ENCODE data around the gene ZNF282. TPM values are rescaled to one million over a fixed set of nuclear protein-coding genes. Genes with fewer than 3 reads are reported as not detected.

Gene ZNF282
- total RNA-seq, 1 donor from 2014 or later, result 35.4 TPM

- TF ChIP-seq CTCF (conservative IDR thresholded peaks at IDR 0.05), result no peak
- Mint-ChIP-seq H3K4me1 (ENCODE audit: unreplicated experiment) (peaks cover 17% of the 10 kb centered on the region), H3K36me3 (peaks cover 42% of the 10 kb centered on the region), H3K4me3 (peak overlapping the region; percentile 52), H3K27me3 (no peaks in the 10 kb centered on the region), H3K27ac (peak overlapping the region; percentile 41), H3K9me3 (no peaks in the 10 kb centered on the region)
- no peak for DNase-seq (ENCODE audit: extremely low spot score, unreplicated experiment)
These were observed 41.3 kb upstream of the ZNF282 start for GRCh38 chr7:149154056-149154455.

GRCh38 chr7:149156898-149157297 lies 38.4 kb upstream of the ZNF282 start:
- H3K4me1 Mint-ChIP-seq (ENCODE audit: unreplicated experiment), result peaks cover 6% of the 10 kb centered on the region
- no peak for TF ChIP-seq CTCF (conservative IDR thresholded peaks at IDR 0.05)
- H3K36me3 Mint-ChIP-seq, result peaks cover 43% of the 10 kb centered on the region
- H3K27me3 Mint-ChIP-seq, result no peaks in the 10 kb centered on the region
- no peak overlapping the region for H3K4me3 Mint-ChIP-seq
- H3K27ac Mint-ChIP-seq, result no peak overlapping the region
- H3K9me3 Mint-ChIP-seq, result no peaks in the 10 kb centered on the region
- DNase-seq (ENCODE audit: extremely low spot score, unreplicated experiment), result no peak

GRCh38 chr7:149161241-149161848 lies 34.0 kb upstream of the ZNF282 start:
- H3K27ac Mint-ChIP-seq, result peak overlapping the region; percentile 53
- no peaks in the 10 kb centered on the region for H3K9me3 Mint-ChIP-seq
- DNase-seq (ENCODE audit: extremely low spot score, unreplicated experiment), result no peak
- H3K4me1 Mint-ChIP-seq (ENCODE audit: unreplicated experiment), result no peaks in the 10 kb centered on the region
- TF ChIP-seq CTCF (conservative IDR thresholded peaks at IDR 0.05), result no peak
- no peaks in the 10 kb centered on the region for H3K27me3 Mint-ChIP-seq
- no peak overlapping the region for H3K4me3 Mint-ChIP-seq
- H3K36me3 Mint-ChIP-seq, result peaks cover 25% of the 10 kb centered on the region

GRCh38 chr7:149166142-149166541 lies 29.2 kb upstream of the ZNF282 start:
- Mint-ChIP-seq H3K4me3 (no peak overlapping the region), H3K4me1 (ENCODE audit: unreplicated experiment) (no peaks in the 10 kb centered on the region), H3K9me3 (no peaks in the 10 kb centered on the region), H3K27me3 (no peaks in the 10 kb centered on the region), H3K36me3 (peaks cover 21% of the 10 kb centered on the region), H3K27ac (no peak overlapping the region)
- TF ChIP-seq CTCF (conservative IDR thresholded peaks at IDR 0.05), result no peak
- no peak for DNase-seq (ENCODE audit: extremely low spot score, unreplicated experiment)

GRCh38 chr7:149166630-149167352 lies 28.6 kb upstream of the ZNF282 start:
- no peaks in the 10 kb centered on the region for H3K9me3 Mint-ChIP-seq
- peaks cover 16% of the 10 kb centered on the region for H3K36me3 Mint-ChIP-seq
- no peak for TF ChIP-seq CTCF (conservative IDR thresholded peaks at IDR 0.05)
- H3K4me3 Mint-ChIP-seq, result no peak overlapping the region
- H3K27ac Mint-ChIP-seq, result no peak overlapping the region
- no peak for DNase-seq (ENCODE audit: extremely low spot score, unreplicated experiment)
- no peaks in the 10 kb centered on the region for H3K4me1 Mint-ChIP-seq (ENCODE audit: unreplicated experiment)
- H3K27me3 Mint-ChIP-seq, result no peaks in the 10 kb centered on the region
